Activated naive CD8-positive, alpha-beta T cell treated with anti-CD3 and anti-CD28 coated beads for 36 hours (primary cell): ENCODE data around the gene ASAH2. TPM values are rescaled to one million over a fixed set of nuclear protein-coding genes. Genes with fewer than 3 reads are reported as not detected.

Source experiments
- total RNA-seq, 2 experiments: library from RNA; stranded (reverse); gene quantifications; one replicate each; pipeline ENCODE4 v1.2.3, GENCODE V29; 2021

Gene ASAH2
- total RNA-seq, 2 experiments from 2014 or later, result 5.9 to 6.6 TPM

Other genes with a start within 250 kb of the ASAH2 start
- 10 to 100 TPM; 27.4 to 29.9 TPM for gene WASHC2A, start 183.6 kb downstream of the ASAH2 start, total RNA-seq